NCI-H1436 (cell line): ENCODE data around the gene IL24.
A peak's percentile ranks its signal among the peaks of the same experiment; 100 is the strongest.
"Not testable (repeated sequence)": the region's sequence is repeated elsewhere in the genome, so short reads cannot be mapped to it uniquely, and the experiment has no call there.

Source experiments
- DNase-seq: peaks from one replicate; lab custom pipeline; 2025; lab: John Stamatoyannopoulos, UW

IL24 gene

GRCh38 chr1:206904423-206905142 lies 7.3 kb downstream of the IL24 start:
- no peak for DNase-seq

GRCh38 chr1:206905295-206906164 lies 8.3 kb downstream of the IL24 start:
- DNase-seq = no peak

- no peak for DNase-seq
These were observed 10.2 kb downstream of the IL24 start for GRCh38 chr1:206907304-206907991.

- DNase-seq = no peak
These were observed 10.8 kb downstream of the IL24 start for GRCh38 chr1:206908038-206908437.

GRCh38 chr1:206909161-206909882 lies 12.1 kb downstream of the IL24 start:
- peak; percentile 67 for DNase-seq

- DNase-seq = no peak
These were observed 12.7 kb downstream of the IL24 start for GRCh38 chr1:206909883-206910318.

GRCh38 chr1:206911064-206911663 lies 13.9 kb downstream of the IL24 start:
- DNase-seq = peak; percentile 45

- peak; percentile 85 for DNase-seq
These were observed 15.3 kb downstream of the IL24 start for GRCh38 chr1:206912445-206913095.

GRCh38 chr1:206913766-206914537 lies 16.7 kb downstream of the IL24 start:
- no peak for DNase-seq

GRCh38 chr1:206915030-206915735 lies 17.9 kb downstream of the IL24 start:
- no peak for DNase-seq

- no peak for DNase-seq
These were observed 18.9 kb downstream of the IL24 start for GRCh38 chr1:206916000-206916709.

GRCh38 chr1:206918076-206918475 lies 20.8 kb downstream of the IL24 start:
- DNase-seq = no peak

GRCh38 chr1:206921772-206922265 lies 24.6 kb downstream of the IL24 start, which contains the start of gene FCMR:
FCMR (minus strand) TSS chr1:206921941; CDS start chr1:206921854, 87 bp downstream.
- DNase-seq = no peak

GRCh38 chr1:206922524-206922923 lies 25.3 kb downstream of the IL24 start:
- DNase-seq = no peak

GRCh38 chr1:206923009-206923960 lies 26.0 kb downstream of the IL24 start:
- no peak for DNase-seq

- not testable (repeated sequence) for DNase-seq
These were observed 26.8 kb downstream of the IL24 start for GRCh38 chr1:206923961-206924557.

- no peak for DNase-seq
These were observed 27.4 kb downstream of the IL24 start for GRCh38 chr1:206924592-206925105.
